ENCODE results near the gene KDM4C. TPM values are rescaled to one million over a fixed set of nuclear protein-coding genes. Genes with fewer than 3 reads are reported as not detected.

Gene KDM4C
- polyA plus RNA-seq, 1 donor (not counting 4 experiments of a cell fraction or from before 2014, with no cell fraction given): 17.2 TPM

- Histone ChIP-seq H3K27ac (ENCODE audit: control insufficient read depth, insufficient read depth, low read length) (no peak overlapping the region), H4K20me1 (ENCODE audit: control insufficient read depth, extremely low read depth, insufficient read depth, low read length) (no peaks in the 10 kb centered on the region), H3K9ac (ENCODE audit: control insufficient read depth, extremely low read depth, insufficient read depth, low read length) (no peak overlapping the region), H3K4me1 (ENCODE audit: control insufficient read depth, extremely low read depth, insufficient read depth, low read length) (peaks cover 7% of the 10 kb centered on the region), H3K36me3 (ENCODE audit: control insufficient read depth in 2 of 2, extremely low read depth in 1 of 2, insufficient read depth in 2 of 2, low read length in 2 of 2) (peaks cover 2 to 5% of the 10 kb centered on the region in 2 experiments), H3K9me1 (ENCODE audit: control insufficient read depth, extremely low read depth, insufficient read depth, low read length) (no peaks in the 10 kb centered on the region), H3K4me3 (ENCODE audit: control insufficient read depth in 2 of 3, extremely low read depth in 1 of 3, insufficient read depth in 2 of 3, low read depth in 1 of 3, low read length in 3 of 3) (no peak overlapping the region), H3K9me3 (ENCODE audit: control insufficient read depth, low read depth, low read length) (no peaks in the 10 kb centered on the region), H3K79me2 (ENCODE audit: control insufficient read depth, insufficient read depth, low read length) (no peaks in the 10 kb centered on the region), H2AFZ (ENCODE audit: control insufficient read depth, low read length) (no peak overlapping the region), H3K4me2 (ENCODE audit: control insufficient read depth, extremely low read depth, insufficient read depth, low read depth, low read length) (no peak overlapping the region), H3K27me3 (ENCODE audit: control insufficient read depth, extremely low read depth, insufficient read depth, low read length) (no peaks in the 10 kb centered on the region)
- FAIRE-seq (no peak), DNase-seq (ENCODE audit: low read depth, low spot score) (no peak)
- dilution Hi-C loops (cut with MboI; ENCODE audit: extremely low pct_ligation_motif_present, low sequenced_read_pairs): no loop called here
- TF ChIP-seq CTCF (optimal IDR thresholded peaks at IDR 0.05 in 1 of 3, IDR thresholded peaks at IDR 0.05 in 1 of 3, conservative IDR thresholded peaks at IDR 0.05 in 1 of 3; ENCODE audit: extremely low read depth in 1 of 3, insufficient read depth in 2 of 3, low read length in 3 of 3) (no peak), EZH2 (IDR thresholded peaks at IDR 0.05; ENCODE audit: low read length) (no peak)
Measured at GRCh38 chr9:7129391-7129790, 371.6 kb downstream of the KDM4C start.

- H3K27ac ChIP-seq (ENCODE audit: control insufficient read depth, insufficient read depth, low read length): no peak overlapping the region
- dilution Hi-C loops (cut with MboI; ENCODE audit: extremely low pct_ligation_motif_present, low sequenced_read_pairs): no loop called here
- DNase-seq (ENCODE audit: low read depth, low spot score) (no peak), FAIRE-seq (no peak)
- H3K9me1 ChIP-seq (ENCODE audit: control insufficient read depth, extremely low read depth, insufficient read depth, low read length): no peaks in the 10 kb centered on the region
- H3K4me3 ChIP-seq (ENCODE audit: control insufficient read depth in 2 of 3, extremely low read depth in 1 of 3, insufficient read depth in 2 of 3, low read depth in 1 of 3, low read length in 3 of 3): no peak overlapping the region
- TF ChIP-seq EZH2 (IDR thresholded peaks at IDR 0.05; ENCODE audit: low read length): no peak
- TF ChIP-seq CTCF (optimal IDR thresholded peaks at IDR 0.05 in 1 of 3, IDR thresholded peaks at IDR 0.05 in 1 of 3, conservative IDR thresholded peaks at IDR 0.05 in 1 of 3; ENCODE audit: extremely low read depth in 1 of 3, insufficient read depth in 2 of 3, low read length in 3 of 3): no peak
- no peak overlapping the region for H2AFZ ChIP-seq (ENCODE audit: control insufficient read depth, low read length)
- no peaks in the 10 kb centered on the region for H3K9me3 ChIP-seq (ENCODE audit: control insufficient read depth, low read depth, low read length)
- no peak overlapping the region for H3K9ac ChIP-seq (ENCODE audit: control insufficient read depth, extremely low read depth, insufficient read depth, low read length)
- H3K4me1 ChIP-seq (ENCODE audit: control insufficient read depth, extremely low read depth, insufficient read depth, low read length): peaks cover 3% of the 10 kb centered on the region
- H3K27me3 ChIP-seq (ENCODE audit: control insufficient read depth, extremely low read depth, insufficient read depth, low read length): no peaks in the 10 kb centered on the region
- H3K4me2 ChIP-seq (ENCODE audit: control insufficient read depth, extremely low read depth, insufficient read depth, low read depth, low read length): no peak overlapping the region
- no peaks in the 10 kb centered on the region for H4K20me1 ChIP-seq (ENCODE audit: control insufficient read depth, extremely low read depth, insufficient read depth, low read length)
- H3K36me3 ChIP-seq (ENCODE audit: control insufficient read depth in 2 of 2, extremely low read depth in 1 of 2, insufficient read depth in 2 of 2, low read length in 2 of 2): peaks cover 0 to 6% of the 10 kb centered on the region in 2 experiments
- H3K79me2 ChIP-seq (ENCODE audit: control insufficient read depth, insufficient read depth, low read length): no peaks in the 10 kb centered on the region
Measured at GRCh38 chr9:7130266-7130820, 372.6 kb downstream of the KDM4C start.
